Measurements from ENCODE around the gene SMTN.

- TF ChIP-seq CTCF (IDR thresholded peaks at IDR 0.05; ENCODE audit: insufficient read depth, low read length): no peak
- TF ChIP-seq POLR2AphosphoS5 (IDR thresholded peaks at IDR 0.05; ENCODE audit: low read depth): no peak
These were observed 25.0 kb downstream of the SMTN start for GRCh38 chr22:31106001-31106571.

Measured in HL-60 (cell line).